Activated naive CD8-positive, alpha-beta T cell treated with anti-CD3 and anti-CD28 coated beads for 36 hours (primary cell): ENCODE measurements around the gene SPDYE17. TPM values are rescaled to one million over a fixed set of nuclear protein-coding genes. Genes with fewer than 3 reads are reported as not detected.
"Not testable (repeated sequence)": the region's sequence is repeated elsewhere in the genome, so short reads cannot be mapped to it uniquely, and the experiment has no call there.

ENCODE experiments used
- DNase-seq: peaks from one replicate; pipeline ENCODE4 v3.0.0; 2021
- H3K27ac Mint-ChIP-seq: one replicate; pipeline ENCODE4 v1.8.0; 2022; ENCODE audit warnings: mild to moderate bottlenecking, moderate library complexity, mixed read lengths
- H3K27me3 Mint-ChIP-seq: one replicate; pipeline ENCODE4 v1.8.0; 2022; ENCODE audit warnings: mild to moderate bottlenecking, mixed read lengths
- H3K36me3 Mint-ChIP-seq: one replicate; pipeline ENCODE4 v1.8.0; 2021; ENCODE audit warnings: mild to moderate bottlenecking, mixed read lengths
- H3K4me1 Mint-ChIP-seq: one replicate; pipeline ENCODE4 v1.8.0; 2021; ENCODE audit warnings: mixed read lengths
- H3K4me3 Mint-ChIP-seq: one replicate; pipeline ENCODE4 v1.8.0; 2022; ENCODE audit warnings: mild to moderate bottlenecking, moderate library complexity, mixed read lengths
- H3K9me3 Mint-ChIP-seq: one replicate; pipeline ENCODE4 v1.8.0; 2022; ENCODE audit warnings: mixed read lengths
- total RNA-seq, 2 experiments: library from RNA; stranded (reverse); gene quantifications; one replicate each; pipeline ENCODE4 v1.2.3, GENCODE V29; 2021

SPDYE17 gene
- total RNA-seq, 2 experiments from 2014 or later: not detected

DNA sequence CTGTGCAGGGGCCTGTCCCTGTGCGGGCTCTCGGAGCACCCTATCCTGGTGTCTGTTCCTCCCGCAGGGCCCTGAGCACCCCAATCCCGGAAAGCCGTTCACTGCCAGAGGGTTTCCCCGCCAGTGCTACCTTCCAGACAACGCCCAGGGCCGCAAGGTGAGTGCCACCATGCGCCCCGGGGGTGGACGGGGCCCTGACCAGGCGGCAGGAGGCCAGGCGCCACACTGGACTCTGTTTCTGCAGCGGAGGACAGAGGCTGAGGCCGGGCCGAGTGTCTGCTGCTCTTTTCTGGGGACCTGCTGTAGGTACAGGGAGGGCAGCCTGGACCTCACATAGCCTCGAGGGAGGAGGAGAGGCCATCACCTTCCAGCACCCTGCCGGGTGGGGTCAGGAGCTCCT lies 28.0 kb downstream of the SPDYE17 start:
- not testable (repeated sequence) for H3K36me3 Mint-ChIP-seq, H3K27ac Mint-ChIP-seq, DNase-seq, H3K27me3 Mint-ChIP-seq, H3K4me3 Mint-ChIP-seq, H3K9me3 Mint-ChIP-seq, H3K4me1 Mint-ChIP-seq

DNA sequence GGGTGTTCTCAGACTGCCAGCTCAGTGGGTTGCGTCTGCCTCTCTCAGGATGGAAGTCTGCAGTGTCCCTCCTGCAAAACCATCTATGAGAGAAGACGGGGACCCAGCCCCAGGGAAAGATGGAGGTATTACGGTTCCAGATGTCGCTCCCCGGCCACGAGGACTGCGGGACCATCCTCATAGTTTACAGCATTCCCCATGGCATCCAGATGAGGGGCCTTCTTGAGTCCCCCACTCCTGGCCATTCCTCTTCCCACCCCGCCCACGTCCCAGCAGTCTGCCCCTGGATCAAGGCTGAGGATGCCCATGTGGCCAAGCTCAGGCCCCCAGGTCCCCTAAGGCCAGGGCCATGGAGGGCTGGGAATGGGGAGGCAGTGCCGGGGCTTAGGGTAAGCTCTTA lies 28.9 kb downstream of the SPDYE17 start:
- H3K27ac Mint-ChIP-seq, DNase-seq, H3K36me3 Mint-ChIP-seq, H3K27me3 Mint-ChIP-seq, H3K4me1 Mint-ChIP-seq, H3K4me3 Mint-ChIP-seq, H3K9me3 Mint-ChIP-seq: not testable (repeated sequence)

DNA sequence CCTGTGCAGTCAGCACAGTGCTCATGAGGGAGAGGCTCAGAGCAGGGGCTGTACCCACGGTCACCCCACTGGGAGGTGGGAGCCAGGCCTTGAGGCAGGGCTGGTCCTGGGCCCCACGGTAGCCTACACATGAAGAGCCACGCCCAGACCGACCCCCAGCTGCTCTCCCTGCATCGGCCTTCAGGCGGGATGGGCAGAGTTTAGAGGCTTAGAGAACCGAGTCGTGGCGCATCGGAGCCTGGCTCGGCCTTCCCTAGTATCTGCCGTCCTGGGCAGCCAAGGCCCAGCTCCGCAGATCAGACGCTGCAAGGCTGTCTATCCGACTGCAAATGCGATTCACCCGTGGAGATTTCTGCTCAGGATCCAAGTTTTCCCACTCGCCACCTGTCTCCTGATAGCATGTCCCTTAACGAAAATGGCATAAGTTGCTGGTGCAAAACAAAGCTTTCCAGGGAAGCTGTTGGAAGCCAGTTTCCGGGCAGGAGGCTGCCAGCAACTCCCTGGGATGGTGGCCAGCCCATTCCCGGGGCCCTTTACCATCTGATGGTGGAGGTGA lies 29.4 kb downstream of the SPDYE17 start:
- not testable (repeated sequence) for H3K9me3 Mint-ChIP-seq, H3K27ac Mint-ChIP-seq, H3K36me3 Mint-ChIP-seq, H3K4me1 Mint-ChIP-seq, H3K4me3 Mint-ChIP-seq, DNase-seq, H3K27me3 Mint-ChIP-seq

DNA sequence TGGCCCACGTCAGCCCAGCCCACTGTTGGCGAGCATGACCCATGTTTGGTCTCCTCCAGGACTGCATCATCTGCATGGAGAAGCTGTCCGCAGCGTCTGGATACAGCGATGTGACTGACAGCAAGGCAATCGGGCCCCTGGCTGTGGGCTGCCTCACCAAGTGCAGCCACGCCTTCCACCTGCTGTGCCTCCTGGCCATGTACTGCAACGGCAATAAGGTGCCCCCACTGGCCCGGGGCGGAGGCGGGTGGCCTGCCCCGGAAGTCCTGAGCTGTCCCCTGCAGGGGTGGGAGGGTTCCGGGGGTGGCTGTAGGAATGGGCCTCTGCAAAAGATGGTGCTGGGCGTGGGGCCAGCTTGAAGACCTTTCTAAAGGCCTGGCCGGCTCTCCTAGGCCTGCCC lies 30.1 kb downstream of the SPDYE17 start:
- not testable (repeated sequence) for H3K27me3 Mint-ChIP-seq, H3K4me1 Mint-ChIP-seq, H3K4me3 Mint-ChIP-seq, H3K27ac Mint-ChIP-seq, H3K9me3 Mint-ChIP-seq, DNase-seq, H3K36me3 Mint-ChIP-seq

DNA sequence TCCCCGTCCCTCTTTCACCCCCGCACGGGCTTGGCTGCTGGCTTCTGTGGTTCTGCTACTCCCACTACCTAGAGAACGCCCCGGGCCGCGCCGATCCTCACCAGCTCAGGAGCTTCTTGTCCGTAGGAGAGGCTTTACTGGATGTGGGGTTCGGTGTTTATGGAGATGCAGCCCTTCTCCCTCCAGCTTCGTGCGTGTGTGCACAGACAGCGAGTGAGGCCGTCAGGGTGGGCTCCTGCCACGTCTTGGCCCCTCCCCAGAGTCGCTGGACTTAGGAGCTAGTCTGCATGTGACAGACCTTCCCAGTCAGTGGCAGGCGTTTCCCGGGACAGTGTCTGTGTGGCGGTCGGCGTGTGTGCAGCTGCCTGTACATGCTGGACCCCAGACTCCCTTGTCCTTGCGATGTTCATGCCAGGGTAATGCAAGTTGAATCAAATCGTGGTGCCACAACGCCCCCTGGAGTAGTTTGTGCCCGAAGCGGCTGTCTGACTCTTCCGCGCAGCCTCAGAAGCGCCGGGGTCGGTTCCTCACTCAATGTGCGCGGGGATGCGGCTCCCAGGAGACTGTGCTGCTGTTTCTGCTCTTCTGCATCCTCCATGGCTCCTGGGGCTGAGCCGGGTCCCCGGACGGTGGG lies 32.6 kb downstream of the SPDYE17 start:
- not testable (repeated sequence) for H3K9me3 Mint-ChIP-seq, H3K27ac Mint-ChIP-seq, H3K27me3 Mint-ChIP-seq, H3K4me1 Mint-ChIP-seq, H3K4me3 Mint-ChIP-seq, H3K36me3 Mint-ChIP-seq, DNase-seq

DNA sequence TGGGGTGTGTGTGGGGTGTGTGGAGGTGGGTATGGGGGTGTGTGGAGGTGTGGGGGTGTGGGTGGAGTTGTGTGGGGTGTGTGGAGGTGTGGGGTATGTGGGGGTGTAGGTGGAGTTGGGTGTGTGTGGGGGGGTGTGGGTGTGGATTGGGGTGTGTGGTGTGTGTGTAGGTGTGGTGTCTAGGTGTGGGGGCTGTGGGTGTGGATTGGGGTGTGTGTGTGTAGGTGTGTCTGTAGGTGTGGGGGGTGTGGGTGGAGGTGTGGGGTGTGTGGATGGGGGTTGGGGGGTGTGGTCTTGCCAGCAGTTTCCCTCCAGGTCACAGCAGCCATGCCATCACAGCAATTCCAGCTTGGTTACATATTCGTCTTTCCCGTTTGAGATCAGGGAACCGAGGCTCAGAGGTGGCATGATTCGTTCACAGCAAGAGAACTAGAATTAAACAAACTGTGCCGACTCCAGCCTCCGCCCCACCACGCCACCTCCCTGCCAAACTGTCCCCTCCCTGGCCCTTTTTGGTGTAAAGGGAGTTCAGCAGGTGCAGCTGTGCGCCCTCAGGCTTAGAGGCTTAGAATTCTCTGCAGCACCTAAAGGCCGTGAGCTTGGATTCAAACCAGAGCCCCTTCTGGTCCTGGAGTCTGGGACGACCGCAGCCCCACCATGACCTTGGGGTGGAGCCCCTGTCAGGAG lies 33.3 kb downstream of the SPDYE17 start:
- not testable (repeated sequence) for H3K27me3 Mint-ChIP-seq

DNA sequence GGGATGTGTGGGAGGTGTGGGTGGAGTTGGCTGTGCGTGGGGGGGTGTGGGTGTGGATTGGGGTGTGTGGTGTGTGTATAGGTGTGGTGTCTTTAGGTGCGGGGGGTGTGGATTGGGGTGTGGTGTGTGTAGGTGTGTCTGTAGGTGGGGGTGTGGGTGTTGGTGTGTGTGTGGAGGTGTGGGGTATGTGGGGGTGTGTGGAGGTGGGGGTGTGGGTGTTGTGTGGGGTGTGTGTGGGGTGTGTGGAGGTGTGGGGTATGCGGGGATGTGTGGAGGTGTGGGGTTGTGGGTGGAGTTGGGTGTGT lies 33.9 kb downstream of the SPDYE17 start:
- DNase-seq: no peak
- H3K27me3 Mint-ChIP-seq: no peaks in the 10 kb centered on the region
- H3K9me3 Mint-ChIP-seq: no peaks in the 10 kb centered on the region
- H3K36me3 Mint-ChIP-seq: no peaks in the 10 kb centered on the region
- H3K4me3 Mint-ChIP-seq: no peak overlapping the region
- H3K27ac Mint-ChIP-seq: no peak overlapping the region
- peaks cover 5% of the 10 kb centered on the region for H3K4me1 Mint-ChIP-seq

More for the DNA sequence above, 33.3 kb downstream of the SPDYE17 start:
- not testable (repeated sequence) for H3K4me3 Mint-ChIP-seq, H3K4me1 Mint-ChIP-seq, H3K36me3 Mint-ChIP-seq, H3K27ac Mint-ChIP-seq, DNase-seq, H3K9me3 Mint-ChIP-seq

DNA sequence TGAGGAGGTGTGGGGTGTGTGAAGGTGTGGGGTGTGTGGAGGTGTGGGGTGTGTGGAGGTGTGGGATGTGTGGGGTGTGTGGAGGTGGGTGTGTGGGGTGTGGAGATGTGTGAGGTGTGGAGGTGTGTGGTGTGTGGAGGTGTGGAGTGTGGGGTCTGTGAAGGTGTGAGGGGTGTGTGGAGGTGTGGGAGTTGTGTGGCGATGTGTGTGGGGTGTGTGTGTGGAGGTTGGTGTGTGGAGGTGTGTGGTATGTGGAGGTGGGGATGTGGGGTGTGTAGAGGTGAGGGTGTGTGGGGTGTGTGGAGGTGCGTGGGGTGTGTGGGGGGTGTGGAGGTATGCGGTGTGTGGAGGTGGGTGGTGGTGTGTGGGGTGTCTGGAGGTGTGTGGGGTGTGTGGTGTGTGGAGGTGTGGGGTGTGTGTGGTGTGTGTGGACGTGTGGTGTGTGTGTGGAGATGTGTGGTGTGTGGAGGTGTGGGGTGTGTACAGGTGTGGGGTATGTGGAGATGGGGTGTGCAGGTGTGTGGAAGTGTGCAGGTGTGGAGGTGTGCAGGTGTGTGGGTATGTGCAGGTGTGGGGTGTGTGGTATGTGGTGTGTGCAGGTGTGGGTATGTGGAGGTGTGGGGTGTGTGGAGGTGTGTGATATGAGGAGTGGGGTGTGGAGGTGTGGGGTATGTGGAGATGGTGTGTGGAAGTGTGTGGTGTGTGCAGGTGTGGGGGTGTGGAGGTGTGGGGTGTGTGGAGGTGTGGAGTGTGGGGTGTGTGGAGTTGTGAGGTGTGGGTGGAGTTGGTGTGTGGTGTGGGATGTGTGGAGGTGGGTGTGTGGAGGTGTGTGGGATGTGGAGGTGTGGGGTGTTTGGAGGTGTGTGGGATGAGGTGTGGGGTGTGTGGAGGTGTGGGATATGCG lies 34.5 kb downstream of the SPDYE17 start:
- Mint-ChIP-seq H3K27ac (peak overlapping the region; percentile 16), H3K9me3 (no peaks in the 10 kb centered on the region), H3K36me3 (no peaks in the 10 kb centered on the region), H3K27me3 (no peaks in the 10 kb centered on the region), H3K4me3 (no peak overlapping the region), H3K4me1 (peaks cover 5% of the 10 kb centered on the region)
- no peak for DNase-seq

DNA sequence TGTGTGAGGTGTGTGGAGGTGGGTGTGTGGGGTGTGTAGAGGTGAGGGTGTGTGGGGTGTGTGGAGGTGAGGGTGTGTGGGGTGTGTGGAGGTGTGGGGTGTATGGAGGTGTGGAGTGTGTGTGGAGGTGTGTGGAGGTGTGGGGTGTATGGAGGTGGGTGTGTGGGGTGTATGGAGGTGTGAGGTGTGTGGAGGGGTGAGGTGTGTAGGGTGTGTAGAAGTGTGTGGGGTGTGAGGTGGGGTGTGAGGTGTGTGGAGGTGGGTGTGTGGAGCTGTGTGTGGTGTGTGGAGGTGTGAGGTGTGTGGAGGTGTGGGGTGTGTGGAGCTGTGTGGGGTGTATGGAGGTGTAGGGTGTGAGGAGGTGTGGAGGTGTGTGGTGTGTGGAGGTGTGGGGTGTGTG lies 35.2 kb downstream of the SPDYE17 start:
- DNase-seq, H3K4me3 Mint-ChIP-seq, H3K27ac Mint-ChIP-seq, H3K9me3 Mint-ChIP-seq, H3K4me1 Mint-ChIP-seq, H3K36me3 Mint-ChIP-seq, H3K27me3 Mint-ChIP-seq: not testable (repeated sequence)

DNA sequence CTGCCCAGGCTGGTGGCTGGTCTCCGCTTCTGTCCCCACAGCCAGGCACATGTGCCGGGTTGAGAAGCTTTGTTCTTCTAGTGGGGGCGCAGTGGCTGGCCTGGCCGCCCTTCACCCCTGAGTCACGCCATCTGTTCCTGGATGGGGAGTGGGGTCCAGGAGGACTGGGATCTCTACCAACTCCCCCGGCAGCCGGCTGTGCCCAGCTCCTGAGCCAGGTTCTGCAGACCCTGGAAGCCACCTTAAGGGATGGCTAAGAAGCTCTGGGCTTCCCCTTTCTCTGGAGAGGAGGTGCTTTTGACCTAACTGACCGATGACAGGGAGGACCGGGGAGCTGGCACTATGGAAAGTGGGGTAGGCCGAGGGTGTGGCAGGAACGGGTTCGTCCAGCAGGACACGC lies 37.9 kb downstream of the SPDYE17 start:
- H3K27ac Mint-ChIP-seq, H3K27me3 Mint-ChIP-seq, H3K4me1 Mint-ChIP-seq, H3K4me3 Mint-ChIP-seq, H3K36me3 Mint-ChIP-seq, H3K9me3 Mint-ChIP-seq, DNase-seq: not testable (repeated sequence)

DNA sequence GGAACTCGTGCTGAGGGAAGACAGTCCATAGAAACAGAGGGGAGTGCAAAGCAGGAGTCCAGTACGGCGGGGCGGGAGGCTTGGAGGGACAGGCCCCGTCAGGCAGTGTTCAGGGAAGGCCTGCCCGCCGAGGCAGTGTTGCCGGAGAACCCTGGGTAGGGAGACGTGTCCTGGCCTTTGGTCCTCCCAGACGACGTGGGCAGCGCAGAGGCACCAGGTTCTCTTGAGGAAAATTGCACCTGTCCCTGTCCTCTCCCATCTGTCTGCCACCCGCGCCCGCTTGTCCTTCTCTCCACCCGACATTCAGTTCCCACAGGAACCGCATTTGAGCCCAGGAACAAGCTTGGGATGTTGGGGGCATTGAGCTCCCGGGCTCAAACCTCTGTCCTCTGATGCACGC lies 38.3 kb downstream of the SPDYE17 start:
- H3K4me3 Mint-ChIP-seq: not testable (repeated sequence)

DNA sequence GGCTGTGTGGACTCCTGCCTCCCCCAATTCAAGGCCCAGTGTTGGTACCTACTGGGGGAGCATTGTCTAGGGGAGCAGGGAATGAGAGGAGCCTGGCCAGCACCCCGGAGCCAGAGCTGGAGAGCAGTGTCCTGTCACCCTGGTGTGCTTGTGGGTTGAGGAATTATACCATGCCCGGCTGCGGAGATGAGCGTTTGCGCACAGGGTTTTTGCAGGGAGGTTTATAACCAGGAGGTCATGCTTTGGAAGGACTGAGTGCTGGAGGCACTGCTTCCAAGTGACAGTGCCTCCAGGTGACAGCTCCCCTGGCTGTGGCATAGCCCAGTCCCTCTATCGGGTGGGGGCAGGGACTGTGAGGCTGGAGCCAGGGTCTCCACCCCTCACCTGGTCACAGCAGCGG lies 39.3 kb downstream of the SPDYE17 start:
- not testable (repeated sequence) for H3K4me1 Mint-ChIP-seq, H3K9me3 Mint-ChIP-seq, H3K36me3 Mint-ChIP-seq, H3K27me3 Mint-ChIP-seq, H3K27ac Mint-ChIP-seq, H3K4me3 Mint-ChIP-seq, DNase-seq

More for the DNA sequence above, 38.3 kb downstream of the SPDYE17 start:
- H3K27ac Mint-ChIP-seq, DNase-seq, H3K36me3 Mint-ChIP-seq, H3K4me1 Mint-ChIP-seq, H3K9me3 Mint-ChIP-seq, H3K27me3 Mint-ChIP-seq: not testable (repeated sequence)

DNA sequence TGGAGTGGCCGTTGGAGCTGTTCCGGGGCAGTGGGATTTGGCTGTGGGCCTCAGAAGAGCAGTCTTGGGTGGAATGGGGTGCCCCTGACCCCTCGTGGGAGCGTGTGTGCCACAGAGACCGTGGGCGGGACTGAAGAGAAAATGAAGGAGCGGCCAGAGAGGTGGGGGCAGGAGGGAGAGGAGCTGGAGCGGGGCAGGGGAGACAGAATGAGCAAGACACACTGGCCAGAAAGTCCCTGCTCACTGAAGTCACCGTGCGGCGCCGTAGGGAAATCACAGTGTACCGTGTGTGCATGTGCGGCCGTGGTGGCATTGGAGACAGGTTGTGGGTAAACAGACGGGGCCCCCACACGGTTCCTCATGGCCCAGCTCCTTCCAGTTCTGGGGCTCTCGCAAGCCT lies 40.0 kb downstream of the SPDYE17 start:
- not testable (repeated sequence) for H3K27ac Mint-ChIP-seq, H3K36me3 Mint-ChIP-seq, H3K4me3 Mint-ChIP-seq, H3K9me3 Mint-ChIP-seq, H3K4me1 Mint-ChIP-seq, H3K27me3 Mint-ChIP-seq, DNase-seq

DNA sequence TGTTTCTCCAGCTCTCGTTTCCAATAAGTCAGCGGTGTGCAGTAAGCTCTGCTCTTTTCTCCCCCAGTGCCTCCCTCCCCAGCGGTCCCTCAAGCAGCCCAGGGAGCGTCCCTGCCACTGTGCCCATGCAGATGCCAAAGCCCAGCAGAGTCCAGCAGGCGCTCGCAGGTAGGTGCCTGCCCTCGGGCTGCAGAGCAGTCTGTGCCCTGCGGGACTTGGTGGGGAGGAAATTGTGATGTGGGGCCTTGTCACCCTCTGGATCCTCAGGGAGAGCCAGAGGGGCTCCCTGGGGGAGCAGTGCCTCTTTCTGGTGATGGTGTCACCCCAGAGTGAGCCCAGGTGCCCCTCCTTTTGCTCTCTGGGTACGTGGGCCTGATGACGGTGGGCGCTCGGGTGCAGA lies 42.0 kb downstream of the SPDYE17 start:
- not testable (repeated sequence) for H3K9me3 Mint-ChIP-seq, DNase-seq, H3K27me3 Mint-ChIP-seq, H3K36me3 Mint-ChIP-seq, H3K4me3 Mint-ChIP-seq, H3K4me1 Mint-ChIP-seq, H3K27ac Mint-ChIP-seq

DNA sequence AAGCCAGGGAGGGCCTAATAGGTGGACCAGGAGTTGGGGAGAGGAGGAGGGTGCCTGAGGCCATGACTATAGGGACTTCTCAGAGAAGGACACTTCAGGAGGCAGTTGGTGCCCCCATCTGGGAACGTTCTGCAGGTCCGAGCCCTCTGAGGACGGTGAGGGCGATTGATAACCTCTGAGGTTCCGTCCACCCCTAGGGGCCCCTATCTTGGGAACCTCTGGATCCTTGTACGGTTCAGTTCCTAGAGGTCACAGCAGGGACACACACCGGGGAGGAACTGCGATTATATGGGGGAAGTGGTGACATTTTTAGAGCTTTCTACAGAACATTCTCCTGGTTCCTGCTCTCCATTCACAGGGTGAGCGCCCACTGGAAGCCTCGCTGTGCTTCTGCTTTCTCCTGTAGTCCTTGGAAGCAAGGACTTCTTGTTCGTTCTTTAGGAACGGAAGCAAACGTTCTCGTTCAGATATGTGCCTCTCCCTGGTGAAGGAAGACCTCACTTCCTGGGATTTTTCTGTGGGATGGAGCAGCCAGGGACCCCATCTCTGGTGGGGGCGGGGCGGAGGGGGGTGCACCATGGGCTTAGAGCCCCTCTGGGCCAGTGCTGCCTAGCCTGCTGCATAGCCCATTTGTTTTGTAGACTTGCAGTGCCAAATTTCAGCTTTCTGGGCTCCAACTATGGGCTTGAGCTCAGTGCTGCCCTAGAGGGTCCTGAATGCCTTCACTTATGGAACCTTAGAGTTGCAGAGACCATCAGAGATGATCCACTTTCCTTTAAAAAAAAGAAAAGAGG lies 46.0 kb downstream of the SPDYE17 start:
- H3K4me3 Mint-ChIP-seq, H3K9me3 Mint-ChIP-seq, H3K27ac Mint-ChIP-seq, H3K4me1 Mint-ChIP-seq, H3K36me3 Mint-ChIP-seq, H3K27me3 Mint-ChIP-seq, DNase-seq: not testable (repeated sequence)
